HUES48 (cell line): ENCODE results near the gene NUDT16L1.

Source experiments
- H3K27ac ChIP-seq: one replicate; pipeline ENCODE4 v1.7.0; 2013; ENCODE audit warnings: low read depth, low read length, inconsistent platforms
- H3K27me3 ChIP-seq: 2 replicates; pipeline ENCODE4 v1.6.1; 2013; ENCODE audit warnings: mild to moderate bottlenecking, low read length; ENCODE audit not compliant: control insufficient read depth, insufficient read depth
- H3K36me3 ChIP-seq: 2 replicates; pipeline ENCODE4 v1.6.1; 2013; ENCODE audit warnings: low read length; ENCODE audit not compliant: control insufficient read depth, insufficient read depth
- H3K4me1 ChIP-seq: 2 replicates; pipeline ENCODE4 v1.6.1; 2013; ENCODE audit warnings: mild to moderate bottlenecking, low read length; ENCODE audit not compliant: control insufficient read depth, insufficient read depth
- H3K4me3 ChIP-seq: 2 replicates; pipeline ENCODE4 v1.5.1; 2013; ENCODE audit warnings: mild to moderate bottlenecking, low read depth, low read length
- H3K9ac ChIP-seq: 2 replicates; pipeline ENCODE4 v1.6.1; 2013; ENCODE audit warnings: mild to moderate bottlenecking, low read depth, low read length, moderate library complexity
- H3K9me3 ChIP-seq: 2 replicates; pipeline ENCODE4 v1.6.1; 2013; ENCODE audit warnings: low read length; ENCODE audit not compliant: control insufficient read depth, insufficient read depth

The NUDT16L1 gene

DNA sequence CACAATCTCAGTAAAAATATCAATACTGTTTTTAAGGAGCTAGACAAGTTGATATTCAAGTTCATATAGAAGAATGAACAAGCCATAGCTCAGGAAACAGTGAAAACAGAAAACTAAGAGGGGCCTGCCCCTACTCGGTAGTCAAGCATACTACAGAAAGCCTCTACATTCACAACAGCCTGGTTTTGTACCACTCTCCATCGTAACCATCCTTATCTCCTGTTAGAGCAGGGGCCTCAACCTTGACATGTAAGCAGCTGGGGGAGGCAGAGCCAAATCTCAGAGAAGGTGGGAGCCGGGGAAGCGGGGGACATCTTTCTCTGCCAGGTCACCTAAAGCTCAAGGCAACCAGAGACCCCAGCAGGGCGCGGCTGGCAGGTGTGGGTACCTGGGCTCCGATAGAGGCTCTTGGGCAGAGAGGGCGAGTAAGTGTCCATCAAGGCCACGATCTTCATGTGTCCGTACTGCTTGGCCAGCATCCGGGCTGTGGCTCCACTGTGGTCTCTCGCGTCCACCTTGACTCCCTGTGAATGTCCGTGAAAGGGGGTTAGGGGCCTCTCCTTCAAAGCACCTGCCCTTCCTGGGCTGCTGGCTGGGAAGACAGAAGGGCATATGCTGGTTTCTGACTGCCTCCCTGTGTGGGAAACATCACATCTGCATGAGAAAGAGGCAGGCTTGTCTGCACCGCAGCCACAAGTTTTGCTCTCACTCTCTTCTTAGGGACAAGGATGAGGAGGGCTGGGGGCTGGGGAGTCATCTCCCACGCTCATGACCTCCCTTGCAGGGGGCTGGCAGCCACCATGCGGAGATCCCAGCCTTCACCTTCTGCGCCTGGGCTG is 20.5 kb downstream of the NUDT16L1 start:
- no peaks in the 10 kb centered on the region for H3K9me3 ChIP-seq
- H3K4me3 ChIP-seq: no peak overlapping the region; the same call in 1 of the 2 replicates
- peaks cover 49% of the 10 kb centered on the region for H3K36me3 ChIP-seq
- peak overlapping the region; percentile 76 for H3K27ac ChIP-seq
- no peak overlapping the region for H3K9ac ChIP-seq
- peaks cover 20% of the 10 kb centered on the region for H3K4me1 ChIP-seq
- H3K27me3 ChIP-seq: no peaks in the 10 kb centered on the region

DNA sequence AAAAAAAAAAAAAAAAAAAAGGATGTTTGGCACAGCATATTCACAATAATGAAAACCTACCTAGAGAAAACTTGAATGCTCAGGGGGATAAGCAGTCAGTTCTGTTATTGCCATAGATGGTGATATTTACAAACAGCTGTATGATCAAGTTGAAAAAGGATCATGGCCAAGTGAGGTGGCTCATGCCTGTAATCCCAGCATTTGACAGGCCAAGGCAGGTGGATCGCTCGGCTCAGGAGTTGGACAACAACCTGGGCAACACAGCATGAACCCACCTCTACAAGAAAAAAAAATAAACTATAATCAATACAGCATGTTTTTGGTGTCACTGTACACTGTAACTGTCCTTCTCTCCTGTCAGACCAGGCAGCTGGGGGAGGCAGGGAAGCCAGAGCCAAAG is 21.6 kb downstream of the NUDT16L1 start:
- Histone ChIP-seq H3K9me3 (no peaks in the 10 kb centered on the region), H3K27me3 (no peaks in the 10 kb centered on the region), H3K36me3 (peaks cover 42% of the 10 kb centered on the region), H3K27ac (no peak overlapping the region), H3K4me3 (no peak overlapping the region), H3K4me1 (peaks cover 22% of the 10 kb centered on the region), H3K9ac (no peak overlapping the region)

DNA sequence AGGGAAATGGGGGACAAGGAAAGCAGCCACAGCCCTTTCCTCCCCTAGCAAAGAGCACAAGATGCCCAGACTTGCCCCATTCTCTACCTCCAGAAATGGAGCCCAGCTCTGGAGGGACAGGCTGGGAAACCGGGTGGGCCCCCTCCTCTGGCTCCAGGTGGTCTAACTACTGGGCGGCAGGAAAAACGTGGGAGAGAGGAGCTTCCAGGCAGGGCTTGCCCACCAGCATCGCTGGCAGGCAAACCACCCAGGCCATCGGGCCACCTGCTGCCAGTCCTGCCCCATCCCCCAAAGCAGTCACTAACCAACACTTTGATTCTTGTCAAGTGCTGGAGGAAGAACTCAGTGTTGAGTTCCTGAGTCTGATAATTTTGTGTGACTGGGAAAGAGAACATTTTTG is 25.1 kb downstream of the NUDT16L1 start:
- Histone ChIP-seq H3K27ac (peak overlapping the region; percentile 63), H3K9ac (no peak overlapping the region), H3K4me3 (no peak overlapping the region), H3K27me3 (no peaks in the 10 kb centered on the region), H3K9me3 (no peaks in the 10 kb centered on the region), H3K36me3 (peaks cover 28% of the 10 kb centered on the region), H3K4me1 (peaks cover 20% of the 10 kb centered on the region)

DNA sequence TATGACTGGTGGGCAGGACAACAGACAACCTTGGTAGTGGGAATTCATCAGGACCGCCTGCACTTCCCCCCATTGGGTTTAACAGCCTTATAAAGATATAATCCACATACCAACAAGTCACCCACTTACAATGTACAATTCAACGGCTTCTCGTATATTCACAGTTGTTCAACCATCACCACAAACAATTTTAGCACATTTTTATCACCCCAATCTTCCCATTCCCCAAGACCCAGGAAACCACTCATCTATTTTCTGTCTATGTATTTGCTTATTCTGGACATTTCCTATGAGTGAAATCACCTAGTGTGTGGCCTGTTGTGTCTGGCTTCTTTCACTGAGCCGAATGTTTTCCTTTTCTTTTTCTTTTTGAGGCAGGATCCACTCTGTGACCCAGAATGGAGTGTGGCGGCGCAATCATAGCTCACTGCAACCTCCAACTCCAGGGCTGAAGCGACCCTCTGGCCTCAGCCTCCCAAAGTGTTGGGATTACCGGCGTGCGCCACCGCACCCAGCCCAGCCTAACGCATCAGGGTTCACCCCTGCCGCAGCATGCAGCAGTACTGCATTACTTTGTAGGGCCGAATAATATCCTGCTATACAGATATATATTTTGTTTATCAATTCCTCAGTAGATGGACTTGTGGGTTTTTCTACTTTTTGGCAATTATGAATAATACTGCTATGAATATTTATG is 29.9 kb downstream of the NUDT16L1 start:
- Histone ChIP-seq H3K27ac (no peak overlapping the region), H3K9me3 (no peaks in the 10 kb centered on the region), H3K27me3 (no peaks in the 10 kb centered on the region), H3K4me1 (peaks cover 8% of the 10 kb centered on the region; the same call in 1 of the 2 replicates), H3K36me3 (peaks cover 50% of the 10 kb centered on the region), H3K9ac (no peak overlapping the region), H3K4me3 (no peak overlapping the region)

DNA sequence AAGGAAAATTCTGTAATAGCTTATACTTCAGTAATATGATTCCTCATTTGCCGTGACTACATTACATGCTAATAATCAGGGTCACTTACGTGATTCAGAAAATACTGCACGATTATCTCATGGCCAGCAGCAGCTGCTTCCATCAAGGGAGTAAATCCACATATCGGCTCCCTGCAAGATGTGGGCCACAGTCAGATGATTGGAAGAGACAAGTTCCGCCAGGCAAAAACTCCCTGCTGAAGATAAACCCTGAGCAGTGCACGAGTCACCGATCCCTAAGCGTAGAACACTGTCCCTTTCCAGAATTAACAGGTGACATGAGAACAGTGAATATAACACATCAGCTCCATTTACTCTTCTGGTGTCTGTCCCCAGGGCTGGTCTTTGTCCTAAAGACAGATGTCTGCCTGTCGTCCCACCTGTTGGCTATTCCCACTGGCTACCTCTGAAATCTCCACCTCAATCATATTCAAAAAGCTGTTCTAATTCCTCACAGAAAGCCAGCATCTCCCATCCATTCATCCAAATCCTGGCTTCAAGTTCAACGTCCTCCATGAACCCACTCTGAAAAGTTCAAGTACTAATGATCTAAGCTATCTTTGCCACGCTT is 31.4 kb downstream of the NUDT16L1 start:
- Histone ChIP-seq H3K4me1 (no peaks in the 10 kb centered on the region), H3K27ac (no peak overlapping the region), H3K9me3 (no peaks in the 10 kb centered on the region), H3K27me3 (no peaks in the 10 kb centered on the region), H3K9ac (no peak overlapping the region), H3K36me3 (peaks cover 64% of the 10 kb centered on the region), H3K4me3 (no peak overlapping the region)

DNA sequence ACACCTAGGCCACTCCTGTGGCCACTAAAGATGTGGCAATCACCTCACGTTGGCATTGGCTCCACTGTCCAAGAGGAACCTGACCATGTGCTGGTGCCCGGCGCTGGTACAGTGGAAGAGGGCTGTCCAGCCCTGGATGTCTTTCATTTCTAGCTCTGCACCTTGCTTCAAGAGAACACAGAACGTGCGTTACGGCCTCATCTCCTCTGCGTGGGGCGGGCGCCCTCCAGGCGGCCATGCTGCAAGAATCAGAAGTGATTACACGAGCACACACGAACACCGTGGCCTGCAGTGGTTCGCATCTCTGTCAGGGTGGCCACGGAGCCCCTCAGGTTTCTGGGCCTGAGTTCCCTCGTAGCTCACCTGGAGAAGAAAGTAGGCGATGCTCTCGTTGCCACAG is 33.3 kb downstream of the NUDT16L1 start:
- Histone ChIP-seq H3K9ac (no peak overlapping the region), H3K27ac (no peak overlapping the region), H3K4me3 (no peak overlapping the region), H3K9me3 (no peaks in the 10 kb centered on the region), H3K27me3 (no peaks in the 10 kb centered on the region), H3K36me3 (peaks cover 80% of the 10 kb centered on the region), H3K4me1 (no peaks in the 10 kb centered on the region)

DNA sequence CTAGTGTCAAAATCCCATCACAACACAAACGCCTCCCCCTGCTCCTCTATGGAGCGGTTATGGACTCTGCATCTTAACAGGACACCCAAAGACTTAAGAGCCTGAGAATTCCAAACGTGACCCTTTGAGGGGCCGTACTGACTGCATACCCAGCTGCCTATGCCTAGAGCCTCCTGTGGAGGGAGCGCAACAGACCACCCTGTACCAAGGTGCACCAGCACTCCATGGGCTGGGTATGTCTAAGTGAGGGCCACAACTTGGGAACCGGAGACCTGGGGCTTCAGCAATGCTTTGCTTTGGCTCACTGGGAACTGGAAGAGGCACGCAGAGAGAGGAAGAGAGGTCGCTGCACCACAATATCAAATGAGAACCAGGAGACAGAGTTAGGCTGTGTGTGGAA is 35.3 kb downstream of the NUDT16L1 start:
- no peaks in the 10 kb centered on the region for H3K27me3 ChIP-seq
- no peaks in the 10 kb centered on the region for H3K4me1 ChIP-seq
- no peak overlapping the region for H3K27ac ChIP-seq
- H3K9me3 ChIP-seq: no peaks in the 10 kb centered on the region
- H3K9ac ChIP-seq: no peak overlapping the region
- no peak overlapping the region for H3K4me3 ChIP-seq
- H3K36me3 ChIP-seq: peaks cover 72% of the 10 kb centered on the region

DNA sequence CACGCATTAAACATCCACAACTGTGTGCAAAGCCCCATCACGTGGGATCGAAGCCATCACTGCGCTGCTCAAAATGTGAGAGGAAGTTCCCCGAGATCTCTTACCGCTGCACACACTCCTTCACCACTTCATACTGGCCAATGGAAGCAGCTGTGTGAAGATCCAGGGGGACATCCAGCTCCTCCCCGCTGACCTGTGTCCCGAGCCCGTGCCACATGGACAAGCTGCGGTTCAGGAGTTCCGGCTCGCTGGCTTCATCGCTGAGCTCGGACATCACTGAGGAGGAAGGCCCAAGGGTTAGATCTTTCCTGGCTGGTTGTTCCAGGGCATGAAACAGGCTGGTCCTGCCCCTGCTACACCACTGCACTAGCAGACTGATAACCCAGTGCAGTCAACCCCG is 36.5 kb downstream of the NUDT16L1 start:
- H3K4me3 ChIP-seq: no peak overlapping the region
- H3K27ac ChIP-seq: no peak overlapping the region
- no peaks in the 10 kb centered on the region for H3K9me3 ChIP-seq
- peaks cover 60% of the 10 kb centered on the region for H3K36me3 ChIP-seq
- no peaks in the 10 kb centered on the region for H3K4me1 ChIP-seq
- H3K9ac ChIP-seq: no peak overlapping the region
- H3K27me3 ChIP-seq: no peaks in the 10 kb centered on the region

DNA sequence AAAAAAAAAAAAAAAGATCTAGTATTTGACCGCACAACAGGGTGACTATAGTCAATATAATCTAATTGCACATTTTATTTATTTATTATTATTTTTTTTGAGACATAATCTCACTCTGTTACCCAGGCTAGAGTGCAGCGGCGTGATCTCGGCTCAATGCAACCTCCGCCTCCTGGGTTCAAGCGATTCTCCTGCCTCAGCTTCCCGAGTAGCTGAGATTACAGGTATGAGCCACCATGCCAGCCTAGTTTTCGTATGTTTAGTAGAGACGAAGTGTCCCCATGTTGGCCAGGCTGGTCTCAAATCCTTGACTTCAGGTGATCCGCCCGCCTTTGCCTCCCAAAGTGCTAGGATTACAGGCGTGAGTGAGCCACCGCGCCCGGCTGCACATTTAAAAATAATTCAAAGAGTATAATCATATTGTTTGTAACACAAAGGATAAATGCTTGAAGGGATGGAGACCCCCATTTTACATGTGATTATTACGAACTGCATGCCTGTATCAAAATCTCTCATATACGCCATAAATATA is 39.9 kb downstream of the NUDT16L1 start:
- H3K4me1 ChIP-seq: no peaks in the 10 kb centered on the region
- H3K9me3 ChIP-seq: no peaks in the 10 kb centered on the region
- peak overlapping the region; percentile 90 for H3K27ac ChIP-seq
- H3K9ac ChIP-seq: peak overlapping the region; percentile 67
- peak overlapping the region; percentile 89 for H3K4me3 ChIP-seq
- H3K36me3 ChIP-seq: peaks cover 34% of the 10 kb centered on the region
- H3K27me3 ChIP-seq: no peaks in the 10 kb centered on the region

DNA sequence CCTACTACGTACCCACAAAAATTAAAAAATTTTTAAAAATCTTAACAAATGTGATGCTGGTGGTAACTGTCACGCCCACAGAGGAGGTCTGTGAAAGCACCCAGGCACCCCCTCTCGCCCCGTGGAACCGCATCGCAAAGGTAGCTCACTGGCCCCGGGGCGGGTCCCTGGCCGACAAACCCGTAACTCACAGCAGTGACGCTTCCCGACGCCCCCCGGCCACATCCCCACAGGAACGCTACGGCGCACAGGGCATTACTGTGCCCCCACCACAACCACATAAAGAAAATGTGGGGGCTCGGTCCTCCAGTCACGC is 40.3 kb downstream of the NUDT16L1 start:
- Histone ChIP-seq H3K4me3 (peak overlapping the region; percentile 89), H3K4me1 (no peaks in the 10 kb centered on the region), H3K36me3 (peaks cover 30% of the 10 kb centered on the region), H3K27ac (peak overlapping the region; percentile 90), H3K9me3 (no peaks in the 10 kb centered on the region), H3K27me3 (no peaks in the 10 kb centered on the region), H3K9ac (peak overlapping the region; percentile 67)
